GM06990 (cell line): ENCODE measurements around the gene HAGHL.

Experiments used
- DNase-seq: peaks from one replicate; pipeline ENCODE4 v3.0.0-alpha.2; 2011; ENCODE audit not compliant: insufficient read length; ENCODE audit errors: extremely low read depth
- H3K27me3 ChIP-seq: replicated peaks from 2 replicates; pipeline ENCODE4 v1.6.0; 2011; ENCODE audit warnings: low read length; ENCODE audit not compliant: control insufficient read depth, insufficient read depth
- H3K36me3 ChIP-seq: 2 replicates; pipeline ENCODE4 v1.5.1; 2011; ENCODE audit warnings: low read length; ENCODE audit not compliant: control insufficient read depth, insufficient read depth
- H3K4me3 ChIP-seq: replicated peaks from 2 replicates; pipeline ENCODE4 v1.5.1; 2011; ENCODE audit warnings: low read depth, mild to moderate bottlenecking, control low read depth, low read length
- TF ChIP-seq, protein P1 (sequence below): IDR thresholded peaks from 2 replicates; pipeline ENCODE4 v1.5.1; 2011; ENCODE audit warnings: low read length, control low read depth, mild to moderate bottlenecking, inconsistent platforms; ENCODE audit not compliant: insufficient read depth, poor library complexity, severe bottlenecking

HAGHL gene

DNA sequence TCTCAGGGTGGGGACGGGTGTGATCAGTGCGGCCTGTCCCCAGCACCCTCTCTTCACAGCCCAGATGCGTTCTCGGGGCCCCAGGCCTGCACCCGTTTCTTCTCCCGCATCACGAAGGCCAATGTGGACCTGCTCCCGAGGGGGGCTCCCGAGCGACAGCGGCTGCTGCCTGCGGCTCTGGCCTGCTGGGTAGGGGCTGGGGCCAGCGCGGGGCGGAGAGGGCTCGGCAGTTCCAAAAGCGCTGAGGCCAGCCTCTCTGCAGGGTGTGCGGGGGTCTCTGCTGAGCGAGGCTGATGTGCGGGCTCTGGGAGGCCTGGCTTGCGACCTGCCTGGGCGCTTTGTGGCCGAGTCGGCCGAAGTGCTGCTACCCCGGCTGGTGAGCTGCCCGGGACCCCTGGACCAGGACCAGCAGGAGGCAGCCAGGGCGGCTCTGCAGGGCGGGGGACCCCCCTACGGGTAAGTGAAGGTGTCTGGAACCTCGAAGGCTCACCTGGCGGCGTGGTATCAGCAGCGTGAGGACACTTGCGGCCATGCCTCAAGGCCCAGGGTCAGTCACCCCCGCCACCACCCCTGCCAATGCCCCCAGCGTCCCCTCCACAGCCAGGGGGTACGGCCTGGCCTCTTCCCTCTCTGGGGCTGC is 38.1 kb downstream of the HAGHL start:
- Histone ChIP-seq H3K36me3 (no peaks in the 10 kb centered on the region), H3K4me3 (no peak overlapping the region), H3K27me3 (no peaks in the 10 kb centered on the region)
- TF ChIP-seq, protein P1, sequence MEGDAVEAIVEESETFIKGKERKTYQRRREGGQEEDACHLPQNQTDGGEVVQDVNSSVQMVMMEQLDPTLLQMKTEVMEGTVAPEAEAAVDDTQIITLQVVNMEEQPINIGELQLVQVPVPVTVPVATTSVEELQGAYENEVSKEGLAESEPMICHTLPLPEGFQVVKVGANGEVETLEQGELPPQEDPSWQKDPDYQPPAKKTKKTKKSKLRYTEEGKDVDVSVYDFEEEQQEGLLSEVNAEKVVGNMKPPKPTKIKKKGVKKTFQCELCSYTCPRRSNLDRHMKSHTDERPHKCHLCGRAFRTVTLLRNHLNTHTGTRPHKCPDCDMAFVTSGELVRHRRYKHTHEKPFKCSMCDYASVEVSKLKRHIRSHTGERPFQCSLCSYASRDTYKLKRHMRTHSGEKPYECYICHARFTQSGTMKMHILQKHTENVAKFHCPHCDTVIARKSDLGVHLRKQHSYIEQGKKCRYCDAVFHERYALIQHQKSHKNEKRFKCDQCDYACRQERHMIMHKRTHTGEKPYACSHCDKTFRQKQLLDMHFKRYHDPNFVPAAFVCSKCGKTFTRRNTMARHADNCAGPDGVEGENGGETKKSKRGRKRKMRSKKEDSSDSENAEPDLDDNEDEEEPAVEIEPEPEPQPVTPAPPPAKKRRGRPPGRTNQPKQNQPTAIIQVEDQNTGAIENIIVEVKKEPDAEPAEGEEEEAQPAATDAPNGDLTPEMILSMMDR: no peak
- DNase-seq: peak; percentile 4

DNA sequence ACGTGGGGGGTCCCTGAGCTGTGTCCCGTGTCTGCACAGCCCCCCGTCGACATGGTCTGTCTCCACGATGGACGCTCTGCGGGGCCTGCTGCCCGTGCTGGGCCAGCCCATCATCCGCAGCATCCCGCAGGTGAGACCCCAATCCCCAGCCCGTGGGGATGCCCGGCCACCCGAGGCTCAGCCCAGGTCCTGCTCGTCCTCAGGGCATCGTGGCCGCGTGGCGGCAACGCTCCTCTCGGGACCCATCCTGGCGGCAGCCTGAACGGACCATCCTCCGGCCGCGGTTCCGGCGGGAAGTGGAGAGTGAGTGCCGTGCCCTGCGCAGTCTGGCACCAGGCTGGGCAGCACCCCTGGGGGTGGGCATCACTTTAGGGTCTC is 38.6 kb downstream of the HAGHL start:
- no peak overlapping the region for H3K4me3 ChIP-seq
- H3K36me3 ChIP-seq: no peaks in the 10 kb centered on the region
- TF ChIP-seq, protein P1: no peak
- no peak for DNase-seq
- no peaks in the 10 kb centered on the region for H3K27me3 ChIP-seq

DNA sequence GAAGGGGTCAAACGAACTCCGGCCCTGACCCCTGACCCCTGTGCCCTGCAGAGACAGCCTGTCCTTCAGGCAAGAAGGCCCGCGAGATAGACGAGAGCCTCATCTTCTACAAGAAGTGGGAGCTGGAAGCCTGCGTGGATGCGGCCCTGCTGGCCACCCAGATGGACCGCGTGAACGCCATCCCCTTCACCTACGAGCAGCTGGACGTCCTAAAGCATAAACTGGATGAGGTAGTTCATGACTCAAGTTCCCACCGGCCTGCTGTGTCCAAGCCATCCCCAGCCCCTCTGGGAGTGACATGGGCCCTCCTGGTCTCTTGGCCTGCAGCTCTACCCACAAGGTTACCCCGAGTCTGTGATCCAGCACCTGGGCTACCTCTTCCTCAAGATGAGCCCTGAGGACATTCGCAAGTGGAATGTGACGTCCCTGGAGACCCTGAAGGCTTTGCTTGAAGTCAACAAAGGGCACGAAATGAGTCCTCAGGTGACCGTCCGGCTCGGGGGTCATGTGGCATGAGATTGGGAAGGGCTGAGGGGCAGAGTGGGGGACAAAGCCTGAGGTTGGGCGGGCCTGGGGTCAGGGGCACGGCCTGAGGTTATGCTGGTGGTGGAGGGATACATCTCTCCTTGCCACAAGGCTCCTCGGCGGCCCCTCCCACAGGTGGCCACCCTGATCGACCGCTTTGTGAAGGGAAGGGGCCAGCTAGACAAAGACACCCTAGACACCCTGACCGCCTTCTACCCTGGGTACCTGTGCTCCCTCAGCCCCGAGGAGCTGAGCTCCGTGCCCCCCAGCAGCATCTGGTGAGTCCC is 39.3 kb downstream of the HAGHL start:
- no peak for DNase-seq
- H3K4me3 ChIP-seq: no peak overlapping the region
- no peaks in the 10 kb centered on the region for H3K36me3 ChIP-seq
- H3K27me3 ChIP-seq: no peaks in the 10 kb centered on the region
- TF ChIP-seq, protein P1: no peak

DNA sequence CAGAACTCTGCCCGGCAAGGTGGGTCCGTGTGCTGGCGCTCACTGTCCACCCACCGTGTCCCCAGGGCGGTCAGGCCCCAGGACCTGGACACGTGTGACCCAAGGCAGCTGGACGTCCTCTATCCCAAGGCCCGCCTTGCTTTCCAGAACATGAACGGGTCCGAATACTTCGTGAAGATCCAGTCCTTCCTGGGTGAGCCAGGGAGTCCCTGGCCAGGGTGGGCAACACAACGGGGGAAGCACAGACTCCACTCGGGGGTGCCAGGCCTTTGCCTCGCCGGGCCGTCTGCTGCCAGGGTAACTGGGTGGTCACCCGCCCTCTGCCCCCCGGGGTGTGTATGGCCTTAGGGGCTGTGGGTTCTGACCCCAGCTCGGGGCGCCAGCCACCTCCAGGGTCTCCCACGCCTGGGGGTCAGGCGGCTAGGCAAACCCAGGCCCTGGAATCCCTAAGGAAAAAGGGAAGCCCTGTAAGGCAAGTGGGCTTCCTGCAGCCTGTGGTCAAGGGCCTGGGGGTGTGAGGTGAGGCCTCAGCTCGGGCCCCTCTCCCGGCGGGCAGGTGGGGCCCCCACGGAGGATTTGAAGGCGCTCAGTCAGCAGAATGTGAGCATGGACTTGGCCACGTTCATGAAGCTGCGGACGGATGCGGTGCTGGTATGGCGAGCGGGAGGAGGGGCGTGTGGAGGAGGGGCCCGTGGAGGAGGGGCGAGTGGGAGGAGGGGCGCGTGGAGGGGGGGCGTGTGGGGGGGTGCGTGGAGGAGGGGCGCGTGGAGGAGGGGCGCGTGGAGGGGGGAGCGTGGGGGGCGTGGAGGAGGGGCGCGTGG is 40.1 kb downstream of the HAGHL start:
- Histone ChIP-seq H3K27me3 (no peaks in the 10 kb centered on the region), H3K4me3 (no peak overlapping the region), H3K36me3 (no peaks in the 10 kb centered on the region)
- TF ChIP-seq, protein P1: no peak
- peak; percentile 8 for DNase-seq

DNA sequence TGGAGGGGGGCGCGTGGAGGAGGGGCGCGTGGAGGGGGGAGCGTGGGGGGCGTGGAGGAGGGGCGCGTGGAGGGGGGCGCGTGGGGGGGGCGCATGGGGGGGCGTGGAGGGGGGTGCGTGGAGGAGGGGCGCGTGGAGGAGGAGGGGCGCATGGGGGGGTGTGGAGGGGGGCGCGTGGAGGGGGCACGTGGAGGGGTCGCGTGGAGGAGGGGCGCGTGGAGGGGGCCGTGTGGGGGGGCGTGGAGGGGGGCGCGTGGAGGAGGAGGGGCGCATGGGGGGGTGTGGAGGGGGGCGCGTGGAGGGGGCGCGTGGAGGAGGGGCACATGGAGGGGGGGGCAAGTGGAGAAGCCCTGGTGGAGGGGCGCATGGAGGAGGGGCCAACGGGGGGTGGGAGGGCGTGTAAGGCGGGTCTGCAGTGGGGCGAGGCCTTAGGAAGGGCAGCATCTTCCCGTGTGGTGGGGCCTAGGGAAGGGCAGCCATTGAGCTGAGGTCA is 40.9 kb downstream of the HAGHL start:
- H3K4me3 ChIP-seq: no peak overlapping the region
- H3K36me3 ChIP-seq: no peaks in the 10 kb centered on the region
- no peak for DNase-seq
- TF ChIP-seq, protein P1: no peak
- no peaks in the 10 kb centered on the region for H3K27me3 ChIP-seq
